Vagina (tissue), 2 donors: ENCODE measurements around the gene DNM3. TPM values are rescaled to one million over a fixed set of nuclear protein-coding genes. Genes with fewer than 3 reads are reported as not detected.

Experiments used
- DNase-seq, 2 donors: peaks; one replicate each; pipeline ENCODE4 v3.0.0-alpha.2; 2017; ENCODE audit errors: extremely low spot score in 2 of 2
- H3K27ac ChIP-seq: fragments of 200-600 bp; sonication (generic); one replicate; pipeline ENCODE4 v1.5.1; 2019
- H3K27me3 ChIP-seq: fragments of 200-600 bp; sonication (generic); one replicate; pipeline ENCODE4 v1.5.1; 2019
- H3K36me3 ChIP-seq, 2 donors: fragments of 200-600 bp; sonication (generic); one replicate each; pipeline ENCODE4 v1.5.1; 2017 to 2019
- H3K4me1 ChIP-seq: fragments of 200-600 bp; sonication (generic); one replicate; pipeline ENCODE4 v1.5.1; 2019
- H3K4me3 ChIP-seq, 2 donors: fragments of 200-600 bp; sonication (generic); 1 replicate in 1 of 2; 2 replicates in 1 of 2; pipeline ENCODE4 v1.5.1; 2016 to 2019
- H3K9me3 ChIP-seq: fragments of 200-600 bp; sonication (generic); one replicate; pipeline ENCODE4 v1.5.1; 2019
- POLR2A ChIP-seq, 2 donors: fragments of 450-650 bp; IDR thresholded peaks; one replicate each; pipeline ENCODE4 v1.6.1; 2017; ENCODE audit warnings: antibody characterized with exemption in 2 of 2, mild to moderate bottlenecking in 2 of 2, moderate library complexity in 2 of 2
- POLR2AphosphoS5 ChIP-seq, 2 donors: sonication (generic); formaldehyde crosslinking; IDR thresholded peaks; one replicate each; pipeline ENCODE4 v1.9.0; 2017; ENCODE audit warnings: antibody characterized with exemption in 2 of 2, mild to moderate bottlenecking in 2 of 2, low read depth in 1 of 2; ENCODE audit not compliant: insufficient read depth in 1 of 2
- intact Hi-C: fragments of 100-400 bp; cut with DNase I; formaldehyde crosslinking; loops from one replicate; pipeline ENCODE4 v1.15.1; 2023
- total RNA-seq: library from RNA; depleted of rRNA; stranded (reverse); fragments of >200 nt; gene quantifications from one replicate; pipeline ENCODE4 v1.2.3, GENCODE V29; 2016
- TF ChIP-seq, protein P1 (sequence below), 3 experiments: fragments of 450-650 bp in 2 of 3; fragments of 200-600 bp in 1 of 3; sonication (generic) in 1 of 3; IDR thresholded peaks; one replicate each; pipeline ENCODE4 v1.5.1; 2017 to 2019; ENCODE audit warnings: antibody characterized with exemption in 3 of 3, mild to moderate bottlenecking in 2 of 3, moderate library complexity in 2 of 3

The DNM3 gene
- total RNA-seq, 1 donor from 2014 or later: 15.5 TPM

- intact Hi-C loops: no loop called here
- Histone ChIP-seq H3K36me3 (no peaks in the 10 kb centered on the region), H3K4me3 (no peak overlapping the region), H3K9me3 (no peaks in the 10 kb centered on the region), H3K4me1 (no peaks in the 10 kb centered on the region), H3K27me3 (no peaks in the 10 kb centered on the region), H3K27ac (no peak overlapping the region)
- TF ChIP-seq POLR2A (IDR thresholded peaks at IDR 0.05): no peak
- no peak for TF ChIP-seq POLR2AphosphoS5 (IDR thresholded peaks at IDR 0.05; ENCODE audit: insufficient read depth in 1 of 2, low read depth in 1 of 2)
- TF ChIP-seq, protein P1, sequence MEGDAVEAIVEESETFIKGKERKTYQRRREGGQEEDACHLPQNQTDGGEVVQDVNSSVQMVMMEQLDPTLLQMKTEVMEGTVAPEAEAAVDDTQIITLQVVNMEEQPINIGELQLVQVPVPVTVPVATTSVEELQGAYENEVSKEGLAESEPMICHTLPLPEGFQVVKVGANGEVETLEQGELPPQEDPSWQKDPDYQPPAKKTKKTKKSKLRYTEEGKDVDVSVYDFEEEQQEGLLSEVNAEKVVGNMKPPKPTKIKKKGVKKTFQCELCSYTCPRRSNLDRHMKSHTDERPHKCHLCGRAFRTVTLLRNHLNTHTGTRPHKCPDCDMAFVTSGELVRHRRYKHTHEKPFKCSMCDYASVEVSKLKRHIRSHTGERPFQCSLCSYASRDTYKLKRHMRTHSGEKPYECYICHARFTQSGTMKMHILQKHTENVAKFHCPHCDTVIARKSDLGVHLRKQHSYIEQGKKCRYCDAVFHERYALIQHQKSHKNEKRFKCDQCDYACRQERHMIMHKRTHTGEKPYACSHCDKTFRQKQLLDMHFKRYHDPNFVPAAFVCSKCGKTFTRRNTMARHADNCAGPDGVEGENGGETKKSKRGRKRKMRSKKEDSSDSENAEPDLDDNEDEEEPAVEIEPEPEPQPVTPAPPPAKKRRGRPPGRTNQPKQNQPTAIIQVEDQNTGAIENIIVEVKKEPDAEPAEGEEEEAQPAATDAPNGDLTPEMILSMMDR (IDR thresholded peaks at IDR 0.05): no peak
- DNase-seq: no peak
Measured at GRCh38 chr1:172107316-172107975, 266.1 kb downstream of the DNM3 start.

- DNase-seq: no peak
- Histone ChIP-seq H3K4me1 (no peaks in the 10 kb centered on the region), H3K27me3 (no peaks in the 10 kb centered on the region), H3K9me3 (no peaks in the 10 kb centered on the region), H3K36me3 (no peaks in the 10 kb centered on the region), H3K4me3 (no peak overlapping the region), H3K27ac (no peak overlapping the region)
- no peak for TF ChIP-seq POLR2AphosphoS5 (IDR thresholded peaks at IDR 0.05; ENCODE audit: insufficient read depth in 1 of 2, low read depth in 1 of 2)
- intact Hi-C loops: no loop called here
Measured at GRCh38 chr1:172108161-172108893, 267.0 kb downstream of the DNM3 start.

DNA sequence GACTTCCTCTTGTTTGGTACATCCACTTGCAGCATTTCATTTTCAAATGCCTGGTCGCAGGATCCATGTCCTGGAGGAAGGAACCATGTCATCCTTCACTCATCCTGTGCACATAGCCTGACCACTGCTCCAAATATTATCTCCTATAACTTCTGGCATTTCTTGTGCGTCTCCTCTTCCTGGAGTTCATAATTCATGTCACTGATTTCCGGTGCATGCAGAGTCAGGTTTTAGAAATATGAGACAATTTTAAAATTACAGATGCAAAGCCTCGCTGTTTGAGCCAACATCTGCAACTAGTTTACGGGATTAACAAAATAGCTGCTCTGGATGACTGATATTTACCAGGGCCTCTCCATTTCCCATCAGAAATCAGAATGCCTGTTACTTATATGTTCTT, 268.1 kb downstream of the DNM3 start:
- TF ChIP-seq POLR2A (IDR thresholded peaks at IDR 0.05): no peak
- TF ChIP-seq, protein P1 (IDR thresholded peaks at IDR 0.05): no peak
- no peak for TF ChIP-seq POLR2AphosphoS5 (IDR thresholded peaks at IDR 0.05; ENCODE audit: insufficient read depth in 1 of 2, low read depth in 1 of 2)
- H3K27ac ChIP-seq: no peak overlapping the region
- H3K4me3 ChIP-seq: no peak overlapping the region
- H3K4me1 ChIP-seq: no peaks in the 10 kb centered on the region
- no peaks in the 10 kb centered on the region for H3K27me3 ChIP-seq
- H3K9me3 ChIP-seq: no peaks in the 10 kb centered on the region
- no peak for DNase-seq
- intact Hi-C loops: no loop called here
- H3K36me3 ChIP-seq: no peaks in the 10 kb centered on the region

- Histone ChIP-seq H3K27ac (no peak overlapping the region), H3K36me3 (no peaks in the 10 kb centered on the region), H3K27me3 (no peaks in the 10 kb centered on the region), H3K4me1 (no peaks in the 10 kb centered on the region), H3K9me3 (no peaks in the 10 kb centered on the region), H3K4me3 (no peak overlapping the region)
- intact Hi-C loops: no loop called here
- no peak for DNase-seq
- no peak for TF ChIP-seq POLR2AphosphoS5 (IDR thresholded peaks at IDR 0.05; ENCODE audit: insufficient read depth in 1 of 2, low read depth in 1 of 2)
- no peak for TF ChIP-seq POLR2A (IDR thresholded peaks at IDR 0.05)
Measured at GRCh38 chr1:172112576-172112975, 271.3 kb downstream of the DNM3 start.

DNA sequence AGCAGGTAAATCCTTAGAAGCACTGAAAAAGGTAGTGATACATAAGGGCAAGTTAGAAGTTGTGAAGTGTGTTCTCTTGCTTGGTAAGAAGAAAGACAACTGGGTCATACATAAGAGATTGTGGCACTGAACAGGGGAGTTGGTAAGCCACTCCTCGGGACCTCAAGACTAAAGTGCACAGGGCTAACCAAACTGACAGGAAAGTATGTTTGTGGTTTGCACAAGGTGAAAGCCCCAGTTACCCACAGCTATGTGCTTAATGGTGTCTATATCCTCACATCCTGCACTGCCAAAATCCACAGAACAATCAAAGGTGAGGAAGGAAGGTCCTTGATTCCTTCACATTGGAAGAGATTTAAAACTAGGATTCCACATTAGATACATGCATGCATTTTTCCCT, 276.5 kb downstream of the DNM3 start:
- no peak for DNase-seq
- intact Hi-C loops: no loop called here
- H3K27me3 ChIP-seq: no peaks in the 10 kb centered on the region
- no peak overlapping the region for H3K4me3 ChIP-seq
- TF ChIP-seq POLR2AphosphoS5 (IDR thresholded peaks at IDR 0.05; ENCODE audit: insufficient read depth in 1 of 2, low read depth in 1 of 2): no peak
- no peak for TF ChIP-seq POLR2A (IDR thresholded peaks at IDR 0.05)
- TF ChIP-seq, protein P1 (IDR thresholded peaks at IDR 0.05): no peak
- no peaks in the 10 kb centered on the region for H3K4me1 ChIP-seq
- H3K9me3 ChIP-seq: no peaks in the 10 kb centered on the region
- H3K27ac ChIP-seq: no peak overlapping the region
- H3K36me3 ChIP-seq: no peaks in the 10 kb centered on the region

- H3K4me1 ChIP-seq: no peaks in the 10 kb centered on the region
- no peaks in the 10 kb centered on the region for H3K27me3 ChIP-seq
- no peak overlapping the region for H3K4me3 ChIP-seq
- intact Hi-C loops: no loop called here
- TF ChIP-seq, protein P1 (IDR thresholded peaks at IDR 0.05): no peak
- TF ChIP-seq POLR2A (IDR thresholded peaks at IDR 0.05) (no peak), POLR2AphosphoS5 (IDR thresholded peaks at IDR 0.05; ENCODE audit: insufficient read depth in 1 of 2, low read depth in 1 of 2) (no peak)
- no peak for DNase-seq
- no peak overlapping the region for H3K27ac ChIP-seq
- no peaks in the 10 kb centered on the region for H3K36me3 ChIP-seq
- no peaks in the 10 kb centered on the region for H3K9me3 ChIP-seq
Measured at GRCh38 chr1:172118618-172119017, 277.3 kb downstream of the DNM3 start.
